ENCODE results near the gene ZNF200.

The ZNF200 gene

DNA sequence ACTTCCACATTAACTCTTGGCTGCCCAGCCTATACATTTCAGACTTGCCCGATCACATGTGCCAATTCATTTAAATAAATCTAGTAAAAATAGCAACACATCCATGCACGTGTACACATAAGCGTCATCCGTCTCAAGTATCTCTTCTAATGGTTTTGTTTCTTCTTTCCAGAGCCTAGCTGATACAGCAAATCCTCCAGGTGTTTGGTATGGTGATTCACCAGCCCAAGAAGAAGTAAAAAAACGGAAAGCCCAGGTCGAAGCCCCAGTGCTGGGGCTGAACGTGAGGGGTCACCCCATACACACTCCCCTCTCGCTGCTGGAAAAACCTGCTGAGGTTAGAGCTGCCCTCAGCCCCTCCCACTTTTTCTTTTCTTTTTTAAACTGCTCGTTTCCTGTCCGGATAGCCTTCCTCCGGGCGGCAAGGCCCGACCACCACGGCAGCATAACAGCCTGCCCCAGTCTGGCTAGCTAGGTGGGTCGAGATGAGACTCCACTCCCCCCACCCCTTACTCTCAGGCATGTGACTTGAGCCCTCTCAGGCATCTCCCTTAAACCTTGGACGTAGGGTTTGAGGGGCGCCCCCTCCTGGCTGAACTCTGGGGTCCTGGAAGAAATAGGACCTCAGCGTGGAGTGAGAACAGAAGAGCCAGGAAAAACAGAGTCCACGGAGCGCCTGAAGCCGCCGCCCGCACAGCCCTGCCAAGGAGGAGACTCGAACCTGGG, 60.9 kb downstream of the ZNF200 start:
- no peak for DNase-seq
